Gastrocnemius medialis (tissue), 4 donors: Measurements from ENCODE around the gene ERC1. TPM values are rescaled to one million over a fixed set of nuclear protein-coding genes. Genes with fewer than 3 reads are reported as not detected.
A peak's percentile ranks its signal among the peaks of the same experiment; 100 is the strongest.

Experiments
- ATAC-seq, 2 donors: fragments of 150-250 bp; one replicate each; pipeline ENCODE4 v1.9.1; 2016
- DNase-seq, 2 donors: peaks; one replicate each; pipeline ENCODE4 v3.0.0-alpha.2; 2019
- H3K27ac ChIP-seq, 4 donors: fragments of 200-600 bp; sonication (generic); 1 replicate in 1 of 4; 2 replicates in 3 of 4; pipeline ENCODE4 v1.5.1; 2016 to 2018; ENCODE audit warnings: mild to moderate bottlenecking in 2 of 4, moderate library complexity in 1 of 4
- H3K27me3 ChIP-seq, 3 donors: fragments of 200-600 bp; sonication (generic) in 2 of 3; 1 replicate in 1 of 3; 2 replicates in 2 of 3; pipeline versions ENCODE4 v1.5.1 to v1.6.0; 2016 to 2019; ENCODE audit warnings: mild to moderate bottlenecking in 1 of 3, moderate library complexity in 1 of 3
- H3K36me3 ChIP-seq, 2 donors: fragments of 200-600 bp; sonication (generic) in 1 of 2; one replicate each; pipeline ENCODE4 v1.5.1; 2017 to 2018
- H3K4me1 ChIP-seq, 2 donors: fragments of 200-600 bp; sonication (generic) in 1 of 2; one replicate each; pipeline ENCODE4 v1.5.1; 2016 to 2017; ENCODE audit warnings: mild to moderate bottlenecking in 2 of 2
- H3K4me3 ChIP-seq, 4 donors: fragments of 200-600 bp; sonication (generic) in 3 of 4; 1 replicate in 1 of 4; 2 replicates in 3 of 4; pipeline ENCODE4 v1.5.1; 2016 to 2019; ENCODE audit warnings: mild to moderate bottlenecking in 2 of 4
- H3K9me3 ChIP-seq, 3 donors: fragments of 200-600 bp; sonication (generic) in 2 of 3; 1 replicate in 1 of 3; 2 replicates in 2 of 3; pipeline ENCODE4 v1.5.1; 2016 to 2019
- POLR2A ChIP-seq, 2 donors: fragments of 450-650 bp; IDR thresholded peaks; one replicate each; pipeline ENCODE4 v1.6.1; 2017; ENCODE audit warnings: antibody characterized with exemption in 2 of 2, mild to moderate bottlenecking in 2 of 2, moderate library complexity in 2 of 2
- in situ Hi-C, 4 donors: fragments of 200-750 bp; cut with MboI; loops; one replicate each; pipeline versions ENCODE4 v1.15.0 to v1.8.0; 2017; ENCODE audit warnings: low sequenced_read_pairs in 4 of 4
- intact Hi-C: fragments of 100-400 bp; cut with DNase I; formaldehyde crosslinking; loops from one replicate; pipeline ENCODE4 v1.15.1; 2023; ENCODE audit warnings: low total_unique reads
- total RNA-seq, 4 donors: library from RNA; depleted of rRNA; stranded (reverse); fragments of >200 nt; gene quantifications; one replicate each; pipeline versions ENCODE4 v1.1.0 to v1.2.3, GENCODE V29; 2016
- TF ChIP-seq, protein P1 (sequence below), 5 experiments: fragments of 450-650 bp in 3 of 5; fragments of 200-600 bp in 2 of 5; sonication (generic) in 2 of 5; IDR thresholded peaks in 4 of 5; conservative IDR thresholded peaks in 1 of 5; 1 replicate in 4 of 5; 2 replicates in 1 of 5; pipeline ENCODE4 v1.5.1; 2016 to 2019; ENCODE audit warnings: antibody characterized with exemption in 5 of 5, mild to moderate bottlenecking in 3 of 5, moderate library complexity in 3 of 5

The ERC1 gene
- total RNA-seq, 4 donors from 2014 or later, result 20.3 to 39.1 (median 23.5) TPM

DNA sequence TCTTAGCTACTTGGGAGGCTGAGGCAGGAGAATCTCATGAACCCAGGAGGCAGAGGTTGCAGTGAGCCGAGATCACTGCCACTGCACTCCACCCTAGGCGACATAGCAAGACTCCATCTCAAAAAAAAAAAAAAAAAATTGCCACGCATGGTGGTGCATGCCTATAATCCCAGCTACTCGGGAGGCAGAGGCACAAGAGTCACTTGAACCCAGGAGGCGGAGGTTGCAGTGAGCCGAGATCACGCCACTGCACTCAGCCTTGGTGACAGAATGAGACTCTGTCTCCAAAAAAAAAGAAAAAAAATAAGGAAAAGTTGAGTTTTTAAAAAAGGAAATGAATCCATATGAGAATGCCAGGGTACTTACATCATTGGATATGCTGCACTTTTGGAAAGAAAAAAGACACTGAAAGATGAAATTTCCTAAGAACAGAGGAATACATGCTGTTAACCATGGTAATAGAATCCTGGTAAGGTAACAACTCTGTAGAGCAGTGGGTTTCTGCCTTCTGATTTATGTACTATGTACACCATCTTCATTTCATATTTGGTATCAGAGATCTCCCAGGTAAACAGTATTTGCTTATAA, 222.7 kb downstream of the ERC1 start:
- no peak overlapping the region for H3K27ac ChIP-seq
- H3K9me3 ChIP-seq, result no peaks in the 10 kb centered on the region
- DNase-seq, result no peak
- intact Hi-C loops (no loop called here), in situ Hi-C loops (no loop called here)
- no peaks in the 10 kb centered on the region for H3K27me3 ChIP-seq
- no peaks in the 10 kb centered on the region for H3K36me3 ChIP-seq
- peaks cover 22 to 23% of the 10 kb centered on the region in 2 donors for H3K4me1 ChIP-seq
- no peak for ATAC-seq
- H3K4me3 ChIP-seq, result no peak overlapping the region
- no peak for TF ChIP-seq POLR2A (IDR thresholded peaks at IDR 0.05)
- TF ChIP-seq, protein P1, sequence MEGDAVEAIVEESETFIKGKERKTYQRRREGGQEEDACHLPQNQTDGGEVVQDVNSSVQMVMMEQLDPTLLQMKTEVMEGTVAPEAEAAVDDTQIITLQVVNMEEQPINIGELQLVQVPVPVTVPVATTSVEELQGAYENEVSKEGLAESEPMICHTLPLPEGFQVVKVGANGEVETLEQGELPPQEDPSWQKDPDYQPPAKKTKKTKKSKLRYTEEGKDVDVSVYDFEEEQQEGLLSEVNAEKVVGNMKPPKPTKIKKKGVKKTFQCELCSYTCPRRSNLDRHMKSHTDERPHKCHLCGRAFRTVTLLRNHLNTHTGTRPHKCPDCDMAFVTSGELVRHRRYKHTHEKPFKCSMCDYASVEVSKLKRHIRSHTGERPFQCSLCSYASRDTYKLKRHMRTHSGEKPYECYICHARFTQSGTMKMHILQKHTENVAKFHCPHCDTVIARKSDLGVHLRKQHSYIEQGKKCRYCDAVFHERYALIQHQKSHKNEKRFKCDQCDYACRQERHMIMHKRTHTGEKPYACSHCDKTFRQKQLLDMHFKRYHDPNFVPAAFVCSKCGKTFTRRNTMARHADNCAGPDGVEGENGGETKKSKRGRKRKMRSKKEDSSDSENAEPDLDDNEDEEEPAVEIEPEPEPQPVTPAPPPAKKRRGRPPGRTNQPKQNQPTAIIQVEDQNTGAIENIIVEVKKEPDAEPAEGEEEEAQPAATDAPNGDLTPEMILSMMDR (IDR thresholded peaks at IDR 0.05 in 4 of 5, conservative IDR thresholded peaks at IDR 0.05 in 1 of 5), result no peak

DNA sequence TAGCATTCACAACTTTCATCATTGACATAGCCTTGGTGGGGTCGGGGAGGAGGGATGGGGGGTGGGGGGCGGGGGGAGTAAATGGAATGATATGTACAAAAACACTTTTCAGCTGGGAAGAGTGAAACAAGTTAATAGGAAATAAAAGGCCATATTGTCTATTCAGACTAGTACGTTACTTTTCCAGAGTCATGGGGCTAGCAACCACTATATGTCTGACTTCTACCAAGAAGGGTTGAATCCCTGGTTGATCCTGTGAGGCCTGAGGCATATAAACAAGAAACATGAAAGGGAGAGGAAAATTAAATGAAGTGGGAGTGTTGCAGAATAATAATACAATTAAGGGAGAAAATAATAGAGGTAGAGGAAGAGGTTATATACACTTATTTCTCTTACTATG, 225.5 kb downstream of the ERC1 start:
- in situ Hi-C loops (no loop called here), intact Hi-C loops (no loop called here)
- Histone ChIP-seq H3K36me3 (no peaks in the 10 kb centered on the region), H3K4me3 (no peak overlapping the region), H3K27ac (peak overlapping the region; percentile 43 to 63 (median 54)), H3K9me3 (no peaks in the 10 kb centered on the region), H3K4me1 (peaks cover 36 to 39% of the 10 kb centered on the region in 2 donors), H3K27me3 (no peaks in the 10 kb centered on the region)
- TF ChIP-seq, protein P1 (IDR thresholded peaks at IDR 0.05 in 4 of 5, conservative IDR thresholded peaks at IDR 0.05 in 1 of 5), result no peak
- no peak for TF ChIP-seq POLR2A (IDR thresholded peaks at IDR 0.05)
- no peak for DNase-seq
- ATAC-seq, result no peak

DNA sequence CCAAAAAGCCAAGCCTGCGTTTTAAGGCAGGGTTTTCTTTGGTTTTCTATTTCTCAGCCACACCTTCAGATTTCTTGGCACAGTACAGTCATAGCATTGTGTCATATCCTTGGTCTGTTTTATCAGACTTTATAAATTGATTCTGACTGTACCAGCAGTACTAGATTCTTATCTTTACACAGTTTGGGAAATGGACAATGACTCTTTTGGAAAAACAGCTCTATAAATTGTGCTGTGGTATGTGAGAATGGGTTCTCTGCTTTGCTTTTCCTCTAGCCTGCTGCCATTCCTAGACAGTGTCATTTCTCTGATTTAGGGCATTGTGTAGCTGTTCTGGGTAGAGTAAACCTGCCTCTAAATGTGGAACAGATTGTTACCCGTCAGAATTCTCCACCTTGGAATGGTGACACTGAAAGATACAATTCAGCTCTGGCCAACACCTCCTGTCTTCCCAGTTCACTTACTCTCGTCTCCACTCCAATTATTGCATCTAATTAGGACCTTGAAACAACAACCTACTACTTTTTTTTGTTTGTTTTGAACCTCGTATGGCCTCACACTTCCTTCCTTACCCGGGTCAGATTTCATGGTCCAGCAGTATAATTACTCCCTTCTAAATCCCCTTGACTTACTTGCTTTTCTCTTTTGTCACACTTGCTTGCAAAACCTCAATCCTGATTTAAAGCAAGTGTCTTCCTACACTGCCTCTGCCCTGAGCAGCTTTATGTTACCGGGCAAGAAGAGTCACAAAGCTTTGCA, 226.3 kb downstream of the ERC1 start:
- intact Hi-C loops, result no loop called here
- no peaks in the 10 kb centered on the region for H3K27me3 ChIP-seq
- no peaks in the 10 kb centered on the region for H3K9me3 ChIP-seq
- peak overlapping the region; percentile 52 to 63 (median 58) for H3K27ac ChIP-seq
- DNase-seq (no peak), ATAC-seq (peak; percentile 83 to 87)
- H3K4me1 ChIP-seq, result peaks cover 36 to 39% of the 10 kb centered on the region in 2 donors
- no peak for TF ChIP-seq POLR2A (IDR thresholded peaks at IDR 0.05)
- TF ChIP-seq, protein P1 (IDR thresholded peaks at IDR 0.05 in 4 of 5, conservative IDR thresholded peaks at IDR 0.05 in 1 of 5), result no peak
- no peaks in the 10 kb centered on the region for H3K36me3 ChIP-seq
- peak overlapping the region in 1 of 4 donors; percentile 6 for H3K4me3 ChIP-seq
- in situ Hi-C loops, result no loop called here

DNA sequence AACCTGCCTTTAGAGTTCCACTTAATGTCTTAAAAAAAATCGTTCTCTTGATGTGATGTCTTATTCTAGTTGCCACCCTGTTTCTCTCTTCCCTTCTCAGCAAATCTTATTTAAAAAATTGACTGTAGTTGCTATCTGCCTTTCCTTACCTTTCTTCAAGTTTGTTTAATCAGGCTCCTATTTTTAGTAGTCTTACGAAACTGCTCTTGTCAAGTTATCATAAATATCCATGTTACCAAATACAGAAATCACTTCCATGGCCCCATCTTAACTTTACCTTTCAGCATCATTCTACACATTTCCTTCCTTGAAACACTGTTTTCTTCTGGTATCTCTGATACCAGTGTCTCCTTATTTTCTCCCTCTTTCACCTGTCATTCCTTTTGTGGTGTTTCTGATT, 227.3 kb downstream of the ERC1 start:
- intact Hi-C loops, result no loop called here
- in situ Hi-C loops, result no loop called here
- Histone ChIP-seq H3K27ac (peak overlapping the region; percentile 52 to 63 (median 58)), H3K4me3 (no peak overlapping the region), H3K4me1 (peaks cover 36 to 39% of the 10 kb centered on the region in 2 donors), H3K27me3 (no peaks in the 10 kb centered on the region), H3K36me3 (no peaks in the 10 kb centered on the region), H3K9me3 (no peaks in the 10 kb centered on the region)
- ATAC-seq (peak in 1 of 2 donors; percentile 34), DNase-seq (no peak)
- no peak for TF ChIP-seq POLR2A (IDR thresholded peaks at IDR 0.05)
- TF ChIP-seq, protein P1 (IDR thresholded peaks at IDR 0.05 in 4 of 5, conservative IDR thresholded peaks at IDR 0.05 in 1 of 5), result no peak
